ENCODE results near the gene SPATA31D4. TPM values are rescaled to one million over a fixed set of nuclear protein-coding genes. Genes with fewer than 3 reads are reported as not detected.
"Not testable (repeated sequence)": the region's sequence is repeated elsewhere in the genome, so short reads cannot be mapped to it uniquely, and the experiment has no call there.

SPATA31D4 gene
- total RNA-seq, 1 donor from 2014 or later, result not detected

GRCh38 chr9:81902626-81903025 lies 25.6 kb upstream of the SPATA31D4 start:
- no peaks in the 10 kb centered on the region for H3K36me3 ChIP-seq (ENCODE audit: control insufficient read depth, insufficient read depth, low read length)
- no peak overlapping the region for H3K4me3 ChIP-seq (ENCODE audit: low read depth, low read length)
- DNase-seq (ENCODE audit: low read depth), result peak; percentile 51
- TF ChIP-seq CTCF (IDR thresholded peaks at IDR 0.05; ENCODE audit: insufficient read depth, low read length, severe bottlenecking), result no peak
- no peaks in the 10 kb centered on the region for H3K27me3 ChIP-seq (ENCODE audit: control insufficient read depth, insufficient read depth, low read length)
- FAIRE-seq, result no peak

- no peak for TF ChIP-seq CTCF (IDR thresholded peaks at IDR 0.05; ENCODE audit: insufficient read depth, low read length, severe bottlenecking)
- Histone ChIP-seq H3K27me3 (ENCODE audit: control insufficient read depth, insufficient read depth, low read length) (no peaks in the 10 kb centered on the region), H3K4me3 (ENCODE audit: low read depth, low read length) (no peak overlapping the region), H3K36me3 (ENCODE audit: control insufficient read depth, insufficient read depth, low read length) (no peaks in the 10 kb centered on the region)
- peak; percentile 33 for DNase-seq (ENCODE audit: low read depth)
- no peak for FAIRE-seq
Observed at GRCh38 chr9:81906671-81907070, 21.6 kb upstream of the SPATA31D4 start.

- no peak for TF ChIP-seq CTCF (IDR thresholded peaks at IDR 0.05; ENCODE audit: insufficient read depth, low read length, severe bottlenecking)
- H3K27me3 ChIP-seq (ENCODE audit: control insufficient read depth, insufficient read depth, low read length), result no peaks in the 10 kb centered on the region
- no peak overlapping the region for H3K4me3 ChIP-seq (ENCODE audit: low read depth, low read length)
- FAIRE-seq (no peak), DNase-seq (ENCODE audit: low read depth) (no peak)
- H3K36me3 ChIP-seq (ENCODE audit: control insufficient read depth, insufficient read depth, low read length), result no peaks in the 10 kb centered on the region
Observed at GRCh38 chr9:81912135-81912534, 16.1 kb upstream of the SPATA31D4 start.

GRCh38 chr9:81915801-81916505 lies 12.3 kb upstream of the SPATA31D4 start:
- TF ChIP-seq CTCF (IDR thresholded peaks at IDR 0.05; ENCODE audit: insufficient read depth, low read length, severe bottlenecking), result no peak
- H3K4me3 ChIP-seq (ENCODE audit: low read depth, low read length), result no peak overlapping the region
- DNase-seq (ENCODE audit: low read depth) (no peak), FAIRE-seq (no peak)
- no peaks in the 10 kb centered on the region for H3K27me3 ChIP-seq (ENCODE audit: control insufficient read depth, insufficient read depth, low read length)
- H3K36me3 ChIP-seq (ENCODE audit: control insufficient read depth, insufficient read depth, low read length), result no peaks in the 10 kb centered on the region

- DNase-seq (ENCODE audit: low read depth); FAIRE-seq: not testable (repeated sequence)
Observed at GRCh38 chr9:81918507-81918906, 9.7 kb upstream of the SPATA31D4 start.

GRCh38 chr9:81930147-81930546 lies 1.9 kb downstream of the SPATA31D4 start:
- not testable (repeated sequence) for H3K36me3 ChIP-seq (ENCODE audit: control insufficient read depth, insufficient read depth, low read length); DNase-seq (ENCODE audit: low read depth); H3K27me3 ChIP-seq (ENCODE audit: control insufficient read depth, insufficient read depth, low read length); FAIRE-seq; H3K4me3 ChIP-seq (ENCODE audit: low read depth, low read length)

More at GRCh38 chr9:81918507-81918906, 9.7 kb upstream of the SPATA31D4 start:
- H3K36me3 ChIP-seq (ENCODE audit: control insufficient read depth, insufficient read depth, low read length); H3K4me3 ChIP-seq (ENCODE audit: low read depth, low read length); H3K27me3 ChIP-seq (ENCODE audit: control insufficient read depth, insufficient read depth, low read length): not testable (repeated sequence)

- DNase-seq (ENCODE audit: low read depth); H3K36me3 ChIP-seq (ENCODE audit: control insufficient read depth, insufficient read depth, low read length); H3K4me3 ChIP-seq (ENCODE audit: low read depth, low read length); FAIRE-seq; H3K27me3 ChIP-seq (ENCODE audit: control insufficient read depth, insufficient read depth, low read length): not testable (repeated sequence)
Observed at GRCh38 chr9:81933547-81933946, 5.3 kb downstream of the SPATA31D4 start.

- not testable (repeated sequence) for DNase-seq (ENCODE audit: low read depth)
Observed at GRCh38 chr9:81943393-81943792, 15.2 kb downstream of the SPATA31D4 start, which contains the start of gene SPATA31D3. SPATA31D3 (plus strand) TSS chr9:81943500; CDS start chr9:81943586, 86 bp downstream.

GRCh38 chr9:81948650-81949049 lies 20.4 kb downstream of the SPATA31D4 start:
- H3K4me3 ChIP-seq (ENCODE audit: low read depth, low read length); FAIRE-seq; DNase-seq (ENCODE audit: low read depth); H3K36me3 ChIP-seq (ENCODE audit: control insufficient read depth, insufficient read depth, low read length); H3K27me3 ChIP-seq (ENCODE audit: control insufficient read depth, insufficient read depth, low read length): not testable (repeated sequence)

More at GRCh38 chr9:81943393-81943792, 15.2 kb downstream of the SPATA31D4 start, which contains the start of gene SPATA31D3:
- not testable (repeated sequence) for H3K36me3 ChIP-seq (ENCODE audit: control insufficient read depth, insufficient read depth, low read length); FAIRE-seq; H3K27me3 ChIP-seq (ENCODE audit: control insufficient read depth, insufficient read depth, low read length); H3K4me3 ChIP-seq (ENCODE audit: low read depth, low read length)
